Fibroblast of the aortic adventitia (primary cell): Measurements from ENCODE around the gene ZNF79. TPM values are rescaled to one million over a fixed set of nuclear protein-coding genes. Genes with fewer than 3 reads are reported as not detected.
A peak's percentile ranks its signal among the peaks of the same experiment; 100 is the strongest.

Source experiments
- DNase-seq: peaks from one replicate; pipeline ENCODE4 v3.0.0-alpha.2; 2010; ENCODE audit warnings: low read depth
- H3K4me3 ChIP-seq: 2 replicates; pipeline ENCODE4 v1.5.1; 2011; ENCODE audit warnings: low read depth, mild to moderate bottlenecking, control low read depth, low read length, moderate library complexity
- total RNA-seq: library from RNA; depleted of rRNA; stranded (reverse); fragments of >200 nt; gene quantifications from 2 replicates; pipeline ENCODE4 v1.2.3, GENCODE V29; 2012; ENCODE audit warnings: low replicate concordance
- TF ChIP-seq, protein P1 (sequence below): IDR thresholded peaks from 2 replicates; pipeline ENCODE4 v1.5.1; 2011; ENCODE audit warnings: mild to moderate bottlenecking, low read length, control low read depth, inconsistent platforms; ENCODE audit not compliant: insufficient read depth

ZNF79 gene
- total RNA-seq = 10.2 and 21.0 TPM in 2 replicates

DNA sequence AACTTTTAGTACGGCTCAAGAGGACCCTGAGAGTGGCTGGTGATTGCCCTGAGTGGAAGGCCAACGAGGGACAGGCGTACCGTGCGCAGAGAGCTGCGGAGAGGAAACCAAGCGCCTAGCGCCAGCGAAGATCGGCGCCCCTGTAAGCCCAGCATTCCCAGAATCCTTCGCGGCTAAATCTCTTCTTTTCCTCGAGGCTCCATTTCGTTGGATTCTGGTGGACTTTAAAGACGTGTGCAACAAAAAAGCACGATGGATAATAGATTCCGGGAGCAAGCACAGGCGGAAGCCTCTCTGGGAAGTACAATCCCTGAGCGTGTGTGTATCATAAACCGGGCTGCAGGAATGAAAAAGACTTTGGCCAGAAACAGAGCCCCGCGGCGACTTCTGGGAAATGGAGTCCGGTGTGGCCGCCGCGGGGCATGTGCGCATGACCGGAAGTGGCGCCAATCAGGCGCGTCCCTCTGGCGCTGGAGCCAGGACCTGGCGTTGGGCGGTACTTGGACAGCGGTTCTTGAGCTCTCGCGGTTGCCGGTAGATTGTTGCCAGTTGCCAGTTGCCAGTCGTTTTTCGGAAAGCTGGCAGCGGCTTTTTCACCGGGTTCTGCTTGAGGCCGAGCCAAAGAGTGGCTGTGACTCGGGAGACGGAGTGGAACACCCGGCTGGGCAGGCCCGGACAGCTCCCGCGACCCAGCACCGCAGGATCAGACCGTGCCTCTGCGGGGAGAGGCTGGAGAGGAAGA lies at the start of gene ZNF79:
TSS of gene ZNF79 (plus strand) at position 449 of the 742 bp plus-strand sequence. CDS start 406 bp downstream, outside the sequence.
- peak within 1 kb of the TSS; percentile 92 for H3K4me3 ChIP-seq
- peak; percentile 91 for DNase-seq
- TF ChIP-seq, protein P1, sequence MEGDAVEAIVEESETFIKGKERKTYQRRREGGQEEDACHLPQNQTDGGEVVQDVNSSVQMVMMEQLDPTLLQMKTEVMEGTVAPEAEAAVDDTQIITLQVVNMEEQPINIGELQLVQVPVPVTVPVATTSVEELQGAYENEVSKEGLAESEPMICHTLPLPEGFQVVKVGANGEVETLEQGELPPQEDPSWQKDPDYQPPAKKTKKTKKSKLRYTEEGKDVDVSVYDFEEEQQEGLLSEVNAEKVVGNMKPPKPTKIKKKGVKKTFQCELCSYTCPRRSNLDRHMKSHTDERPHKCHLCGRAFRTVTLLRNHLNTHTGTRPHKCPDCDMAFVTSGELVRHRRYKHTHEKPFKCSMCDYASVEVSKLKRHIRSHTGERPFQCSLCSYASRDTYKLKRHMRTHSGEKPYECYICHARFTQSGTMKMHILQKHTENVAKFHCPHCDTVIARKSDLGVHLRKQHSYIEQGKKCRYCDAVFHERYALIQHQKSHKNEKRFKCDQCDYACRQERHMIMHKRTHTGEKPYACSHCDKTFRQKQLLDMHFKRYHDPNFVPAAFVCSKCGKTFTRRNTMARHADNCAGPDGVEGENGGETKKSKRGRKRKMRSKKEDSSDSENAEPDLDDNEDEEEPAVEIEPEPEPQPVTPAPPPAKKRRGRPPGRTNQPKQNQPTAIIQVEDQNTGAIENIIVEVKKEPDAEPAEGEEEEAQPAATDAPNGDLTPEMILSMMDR = no peak

DNA sequence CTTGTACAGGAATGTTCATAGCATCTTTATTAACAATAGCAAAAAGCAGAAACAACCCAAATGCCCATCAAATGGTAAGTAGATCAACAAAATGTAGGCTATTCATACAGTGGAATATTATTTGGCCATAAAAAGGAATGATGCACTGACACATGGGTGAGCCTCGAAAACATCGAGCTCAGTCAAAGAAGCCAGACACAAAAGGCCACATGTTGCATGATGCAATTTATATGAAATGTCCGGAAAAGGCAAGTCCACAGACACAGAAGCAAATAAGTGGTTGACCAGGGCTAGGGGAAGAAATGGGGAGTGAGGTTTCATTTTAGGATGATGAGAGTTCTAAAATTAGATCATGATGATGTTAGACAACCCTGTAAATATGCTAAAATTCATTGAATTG lies 43.7 kb upstream of the ZNF79 start:
- DNase-seq = peak; percentile 26
- H3K4me3 ChIP-seq = no peak overlapping the region
- TF ChIP-seq, protein P1 = no peak

DNA sequence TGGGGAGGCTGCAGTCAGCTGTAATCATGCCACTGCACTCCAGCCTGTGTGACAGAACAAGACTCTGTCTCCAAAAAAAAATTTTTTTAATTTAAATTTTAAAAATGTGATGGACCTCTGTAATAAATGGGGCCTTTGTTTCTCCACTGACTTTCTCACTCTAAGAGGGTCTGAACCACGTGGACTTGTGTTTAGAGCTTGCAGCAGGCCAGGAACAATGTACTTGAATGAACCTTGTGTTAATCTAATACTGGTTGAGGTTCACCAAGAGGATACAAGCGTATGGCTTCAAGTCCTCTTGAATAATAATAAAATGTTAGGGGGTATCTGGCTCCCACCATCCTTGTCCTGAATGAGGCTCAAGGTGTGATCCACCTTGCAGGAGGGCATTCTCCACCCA lies 41.6 kb upstream of the ZNF79 start:
- TF ChIP-seq, protein P1 = no peak
- no peak overlapping the region for H3K4me3 ChIP-seq
- DNase-seq = no peak

DNA sequence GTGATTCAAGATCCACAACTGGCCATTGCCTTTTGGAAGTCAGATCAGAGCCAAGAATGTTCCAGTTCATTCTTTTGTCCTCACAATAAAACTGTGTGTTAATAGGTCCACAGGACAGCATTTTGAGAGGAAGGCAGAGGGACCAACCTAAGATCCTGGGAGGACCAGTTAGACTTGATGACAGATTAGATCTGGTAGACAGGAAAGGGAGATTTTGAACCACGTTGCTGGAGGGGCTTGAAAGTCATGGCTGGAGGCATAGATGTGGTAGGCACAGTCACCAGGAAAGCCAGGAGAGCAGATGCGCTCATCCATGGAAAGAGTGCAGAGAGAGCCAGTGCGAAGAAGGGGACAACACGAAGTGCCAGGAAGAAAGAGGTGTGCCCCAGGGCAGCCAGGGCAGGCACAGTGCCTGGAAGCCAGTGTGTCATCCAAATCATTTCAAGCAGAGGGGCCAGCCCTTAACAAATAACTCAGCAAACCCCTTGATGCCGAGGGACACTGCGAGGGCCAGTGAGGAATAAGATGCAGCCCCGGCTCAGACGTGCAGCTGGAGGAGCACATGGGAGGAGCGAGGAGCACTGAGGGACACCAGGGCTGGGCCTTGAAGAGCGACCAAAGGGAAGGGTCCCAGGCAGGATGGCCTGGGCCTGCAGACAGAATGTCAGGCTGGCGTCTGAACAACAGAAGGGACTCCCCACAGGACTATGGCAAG lies 40.0 kb upstream of the ZNF79 start:
- no peak overlapping the region for H3K4me3 ChIP-seq
- TF ChIP-seq, protein P1 = no peak
- no peak for DNase-seq

DNA sequence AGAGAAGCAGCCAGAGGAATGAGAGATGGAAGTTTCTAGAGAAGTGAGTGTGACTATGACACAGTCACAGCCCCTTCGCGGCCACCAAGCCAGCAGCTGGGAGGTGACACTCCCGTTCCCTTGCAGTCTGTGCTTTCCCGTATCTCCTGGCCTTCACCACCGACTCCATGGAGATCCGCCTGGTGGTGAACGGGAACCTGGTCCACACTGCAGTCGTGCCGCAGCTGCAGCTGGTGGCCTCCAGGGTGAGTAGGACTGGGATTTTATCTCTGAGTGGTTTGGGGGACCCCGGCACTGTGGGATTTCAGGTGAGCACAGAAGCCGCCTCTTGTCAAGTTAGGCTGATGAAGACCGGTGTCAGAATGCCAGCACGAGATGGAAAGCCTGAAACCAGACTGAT lies 39.3 kb upstream of the ZNF79 start:
- DNase-seq = no peak
- TF ChIP-seq, protein P1 = no peak
- H3K4me3 ChIP-seq = no peak overlapping the region

DNA sequence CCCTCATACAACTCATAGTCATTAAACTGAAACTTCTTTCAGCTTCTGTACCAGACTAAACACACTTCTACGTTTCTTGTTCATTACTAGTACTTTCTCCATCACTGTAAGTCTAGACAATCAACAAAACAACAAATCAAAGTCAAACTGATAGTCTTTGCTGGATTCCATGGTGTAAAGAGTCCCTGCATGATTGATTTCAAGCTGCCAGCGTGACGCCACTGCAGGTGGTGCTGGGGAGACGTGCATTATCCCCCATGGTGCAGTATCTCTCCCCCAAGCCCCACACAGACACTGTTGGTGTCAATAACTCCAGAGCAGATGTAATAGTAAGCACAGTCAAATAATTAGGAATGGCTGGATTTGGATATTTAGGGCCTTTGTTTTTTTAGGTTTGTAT lies 37.9 kb upstream of the ZNF79 start:
- DNase-seq = no peak
- TF ChIP-seq, protein P1 = no peak
- no peak overlapping the region for H3K4me3 ChIP-seq
